ENCODE measurements around the gene ANAPC13.

DNA sequence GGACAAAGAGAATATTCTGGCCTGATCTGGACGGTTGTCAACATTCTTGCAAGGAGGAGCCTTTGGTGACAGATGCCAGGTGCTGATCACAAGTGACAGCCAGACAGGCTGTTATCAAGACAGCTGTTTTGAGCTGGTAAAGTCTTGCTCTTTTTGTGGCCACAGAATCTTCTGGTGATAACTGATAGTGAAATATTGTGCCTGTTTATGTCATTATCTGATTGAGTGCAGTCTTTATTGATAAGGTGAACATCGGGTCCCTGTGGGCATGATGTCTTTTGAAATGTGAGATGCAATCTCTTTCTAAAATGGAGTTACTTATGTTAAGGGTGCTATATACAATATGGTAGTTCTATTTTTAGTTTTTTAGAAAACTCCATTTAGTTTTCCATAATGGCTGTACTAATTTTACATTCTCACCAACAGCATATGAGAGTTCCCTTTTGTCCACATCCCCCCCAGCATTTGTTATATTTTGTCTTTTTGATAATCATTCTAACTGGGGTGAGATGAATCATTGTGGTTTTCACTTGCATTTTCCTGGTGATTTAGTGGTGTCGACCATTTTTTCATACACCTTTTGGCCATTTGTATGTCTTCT lies 10.8 kb upstream of the ANAPC13 start:
- TF ChIP-seq EZH2 (IDR thresholded peaks at IDR 0.05; ENCODE audit: borderline replicate concordance) (no peak), EZH2phosphoT487 (IDR thresholded peaks at IDR 0.05; ENCODE audit: low read depth, severe bottlenecking, unreplicated experiment) (no peak)
- TF ChIP-seq, protein P1, sequence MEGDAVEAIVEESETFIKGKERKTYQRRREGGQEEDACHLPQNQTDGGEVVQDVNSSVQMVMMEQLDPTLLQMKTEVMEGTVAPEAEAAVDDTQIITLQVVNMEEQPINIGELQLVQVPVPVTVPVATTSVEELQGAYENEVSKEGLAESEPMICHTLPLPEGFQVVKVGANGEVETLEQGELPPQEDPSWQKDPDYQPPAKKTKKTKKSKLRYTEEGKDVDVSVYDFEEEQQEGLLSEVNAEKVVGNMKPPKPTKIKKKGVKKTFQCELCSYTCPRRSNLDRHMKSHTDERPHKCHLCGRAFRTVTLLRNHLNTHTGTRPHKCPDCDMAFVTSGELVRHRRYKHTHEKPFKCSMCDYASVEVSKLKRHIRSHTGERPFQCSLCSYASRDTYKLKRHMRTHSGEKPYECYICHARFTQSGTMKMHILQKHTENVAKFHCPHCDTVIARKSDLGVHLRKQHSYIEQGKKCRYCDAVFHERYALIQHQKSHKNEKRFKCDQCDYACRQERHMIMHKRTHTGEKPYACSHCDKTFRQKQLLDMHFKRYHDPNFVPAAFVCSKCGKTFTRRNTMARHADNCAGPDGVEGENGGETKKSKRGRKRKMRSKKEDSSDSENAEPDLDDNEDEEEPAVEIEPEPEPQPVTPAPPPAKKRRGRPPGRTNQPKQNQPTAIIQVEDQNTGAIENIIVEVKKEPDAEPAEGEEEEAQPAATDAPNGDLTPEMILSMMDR (IDR thresholded peaks at IDR 0.05; ENCODE audit: poor library complexity): no peak

Measured in hepatocyte (in vitro differentiated cells).